ENCODE data around the gene CETN1. TPM values are rescaled to one million over a fixed set of nuclear protein-coding genes. Genes with fewer than 3 reads are reported as not detected.

Gene CETN1
- total RNA-seq, 8 experiments from 2014 or later = 0.08 to 0.28 TPM; not detected in 6

Other genes starting within 250 kb of the CETN1 start
- 100 to 1,000 TPM in 1 of 8 experiments, 1 to 10 TPM in 6, under 1 TPM in 1; 0.49 to 103 (median 3.7) TPM for gene COLEC12, start 79.7 kb upstream of the CETN1 start, total RNA-seq
- 1 to 10 TPM in 5 of 8 experiments, under 1 TPM in 3; 0.18 to 3.7 (median 2.2) TPM for gene CLUL1, start 16.6 kb downstream of the CETN1 start, total RNA-seq
- gene TYMS, start 77.3 kb downstream of the CETN1 start, total RNA-seq = 100 to 1,000 TPM in 2 of 8 experiments, 10 to 100 TPM in 4, 1 to 10 TPM in 2; 6.5 to 127 (median 14.7) TPM
- 100 to 1,000 TPM in 2 of 8 experiments, 10 to 100 TPM in 3, 1 to 10 TPM in 3; 4.6 to 135 (median 12.4) TPM for gene ENOSF1, start 132.2 kb downstream of the CETN1 start, total RNA-seq
- gene YES1, start 231.9 kb downstream of the CETN1 start, total RNA-seq = 10 to 100 TPM; 22.6 to 89.0 (median 33.9) TPM